Activated T-cell treated with anti-CD3 and anti-CD28 coated beads for 1 hour (primary cell): ENCODE results near the gene COPA.
"Not testable (repeated sequence)": the region's sequence is repeated elsewhere in the genome, so short reads cannot be mapped to it uniquely, and the experiment has no call there.

Source experiments
- DNase-seq: peaks from one replicate; pipeline ENCODE4 v3.0.0-alpha.2; 2020; ENCODE audit warnings: low read depth

The COPA gene

GRCh38 chr1:160342953-160343869, at the start of gene COPA, which contains the start of gene NCSTN:
COPA (minus strand) TSS chr1:160343250; CDS start chr1:160343170, 80 bp downstream.
NCSTN (plus strand) TSS chr1:160343383; CDS start chr1:160343397, 14 bp downstream.
- DNase-seq = peak; percentile 76

- not testable (repeated sequence) for DNase-seq
These were observed 45.4 kb upstream of the COPA start for GRCh38 chr1:160388406-160388805.

- not testable (repeated sequence) for DNase-seq
These were observed 41.8 kb upstream of the COPA start for GRCh38 chr1:160384812-160385211.

- DNase-seq = no peak
These were observed 34.6 kb upstream of the COPA start for GRCh38 chr1:160377585-160378206.

GRCh38 chr1:160376525-160377131, 33.6 kb upstream of the COPA start:
- no peak for DNase-seq

GRCh38 chr1:160375788-160376524, 32.9 kb upstream of the COPA start:
- no peak for DNase-seq

- no peak for DNase-seq
These were observed 31.5 kb upstream of the COPA start for GRCh38 chr1:160374306-160375110.

- DNase-seq = no peak
These were observed 30.6 kb upstream of the COPA start for GRCh38 chr1:160373696-160374095.

GRCh38 chr1:160371756-160372155, 28.7 kb upstream of the COPA start:
- DNase-seq = no peak

- no peak for DNase-seq
These were observed 28.2 kb upstream of the COPA start for GRCh38 chr1:160371346-160371631.

- no peak for DNase-seq
These were observed 27.7 kb upstream of the COPA start for GRCh38 chr1:160370561-160371345.

GRCh38 chr1:160369087-160369486, 26.0 kb upstream of the COPA start:
- DNase-seq = no peak

GRCh38 chr1:160367934-160368923, 25.2 kb upstream of the COPA start:
- no peak for DNase-seq

- DNase-seq = no peak
These were observed 24.5 kb upstream of the COPA start for GRCh38 chr1:160367516-160367900.

- no peak for DNase-seq
These were observed 23.9 kb upstream of the COPA start, which contains the start of gene NHLH1 for GRCh38 chr1:160366731-160367515. NHLH1 (plus strand) TSS chr1:160367071; CDS start chr1:160370732, 3,661 bp downstream.

- no peak for DNase-seq
These were observed 22.3 kb upstream of the COPA start for GRCh38 chr1:160365325-160365724.

- no peak for DNase-seq
These were observed 21.1 kb upstream of the COPA start for GRCh38 chr1:160363951-160364735.

GRCh38 chr1:160363010-160363409, 20.0 kb upstream of the COPA start:
- no peak for DNase-seq
